ENCODE results near the gene MELTF. TPM values are rescaled to one million over a fixed set of nuclear protein-coding genes. Genes with fewer than 3 reads are reported as not detected.

The MELTF gene
- total RNA-seq, 2 experiments from 2014 or later = 9.6 to 14.6 TPM

- H2AFZ ChIP-seq (ENCODE audit: low read length) = no peak overlapping the region
- H3K4me2 ChIP-seq (ENCODE audit: low read length) = no peak overlapping the region
- intact Hi-C loops (cut with micrococcal nuclease; ENCODE audit: unreplicated experiment) = loop anchor here (10.0 kb wide), 1 partner anchor 507 kb away; no protein-coding TSS in a partner anchor
- POLR2A ChIA-PET = interaction anchor here (0.6 kb wide), 1 partner anchor 291 kb away, joined by 4 read pairs; no protein-coding TSS in a partner anchor
- no peak overlapping the region for H3K4me3 ChIP-seq (ENCODE audit: low read depth, low read length, poor library complexity, severe bottlenecking)
- H3K4me1 ChIP-seq (ENCODE audit: insufficient read depth, low read length, poor library complexity, severe bottlenecking) = peaks cover 15% of the 10 kb centered on the region
- no peak for DNase-seq (ENCODE audit: low spot score)
- no peaks in the 10 kb centered on the region for H3K36me3 ChIP-seq (ENCODE audit: insufficient read depth, low read length)
- no peaks in the 10 kb centered on the region; the same call in 1 of the 2 replicates for H4K20me1 ChIP-seq (ENCODE audit: insufficient read depth, low read length)
- H3K79me2 ChIP-seq (ENCODE audit: insufficient read depth, low read depth, low read length) = no peaks in the 10 kb centered on the region
- no peaks in the 10 kb centered on the region for H3K9me2 ChIP-seq (ENCODE audit: insufficient read depth, low read length)
- no peak for TF ChIP-seq CTCF (conservative IDR thresholded peaks at IDR 0.05; ENCODE audit: low read length)
- no peak for TF ChIP-seq EZH2phosphoT487 (IDR thresholded peaks at IDR 0.05; ENCODE audit: borderline replicate concordance, low read depth, low read length)
- no peaks in the 10 kb centered on the region for H3K9me3 ChIP-seq (ENCODE audit: low read length)
- no TSS peak for BruUV-seq (replicated peaks)
- CTCF ChIA-PET (ENCODE audit: unreplicated experiment) = no interaction called here
- no peak overlapping the region for H3K27ac ChIP-seq (ENCODE audit: low read depth, low read length, poor library complexity, severe bottlenecking)
Measured at GRCh38 chr3:197007296-197007940, 22.2 kb downstream of the MELTF start.

DNA sequence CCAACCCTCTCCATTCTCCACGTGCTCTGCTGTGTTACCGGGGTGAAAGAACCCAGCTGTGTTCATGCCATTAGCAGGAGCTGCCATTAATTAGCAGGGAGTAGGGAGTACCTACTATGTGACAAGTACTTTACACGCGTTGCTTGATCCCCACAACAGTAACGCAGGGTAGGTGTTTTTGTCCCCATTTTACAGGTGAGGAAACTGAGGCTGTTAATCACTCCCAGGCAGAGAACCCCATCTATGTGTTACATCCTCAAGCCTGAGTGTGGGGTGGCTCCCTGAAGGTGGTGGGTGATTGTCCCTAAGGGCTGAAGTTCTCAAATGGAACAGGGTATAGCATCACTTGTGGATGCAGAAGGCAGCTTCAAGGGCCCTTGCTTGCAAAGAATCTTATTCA is 22.8 kb downstream of the MELTF start:
- no peaks in the 10 kb centered on the region for H3K79me2 ChIP-seq (ENCODE audit: insufficient read depth, low read depth, low read length)
- H2AFZ ChIP-seq (ENCODE audit: low read length) = no peak overlapping the region
- no peaks in the 10 kb centered on the region; the same call in 1 of the 2 replicates for H4K20me1 ChIP-seq (ENCODE audit: insufficient read depth, low read length)
- H3K27ac ChIP-seq (ENCODE audit: low read depth, low read length, poor library complexity, severe bottlenecking) = no peak overlapping the region
- H3K4me3 ChIP-seq (ENCODE audit: low read depth, low read length, poor library complexity, severe bottlenecking) = no peak overlapping the region
- no peak for DNase-seq (ENCODE audit: low spot score)
- H3K9me2 ChIP-seq (ENCODE audit: insufficient read depth, low read length) = no peaks in the 10 kb centered on the region
- no TSS peak for BruUV-seq (replicated peaks)
- ChIA-PET POLR2A (interaction anchor here (0.6 kb wide), 1 partner anchor 291 kb away, joined by 4 read pairs; no protein-coding TSS in a partner anchor), CTCF (ENCODE audit: unreplicated experiment) (no interaction called here)
- H3K4me1 ChIP-seq (ENCODE audit: insufficient read depth, low read length, poor library complexity, severe bottlenecking) = peaks cover 21% of the 10 kb centered on the region
- H3K9me3 ChIP-seq (ENCODE audit: low read length) = no peaks in the 10 kb centered on the region
- no peak overlapping the region for H3K4me2 ChIP-seq (ENCODE audit: low read length)
- no peaks in the 10 kb centered on the region for H3K36me3 ChIP-seq (ENCODE audit: insufficient read depth, low read length)
- no peak for TF ChIP-seq CTCF (conservative IDR thresholded peaks at IDR 0.05; ENCODE audit: low read length)
- no peak for TF ChIP-seq EZH2phosphoT487 (IDR thresholded peaks at IDR 0.05; ENCODE audit: borderline replicate concordance, low read depth, low read length)
- intact Hi-C loops (cut with micrococcal nuclease; ENCODE audit: unreplicated experiment) = loop anchor here (10.0 kb wide), 1 partner anchor 508 kb away; no protein-coding TSS in a partner anchor

GRCh38 chr3:197006446-197006845 is 23.2 kb downstream of the MELTF start:
- no peaks in the 10 kb centered on the region for H3K9me2 ChIP-seq (ENCODE audit: insufficient read depth, low read length)
- H3K9me3 ChIP-seq (ENCODE audit: low read length) = no peaks in the 10 kb centered on the region
- no peak overlapping the region for H2AFZ ChIP-seq (ENCODE audit: low read length)
- intact Hi-C loops (cut with micrococcal nuclease; ENCODE audit: unreplicated experiment) = loop anchor here (10.0 kb wide), 1 partner anchor 508 kb away; no protein-coding TSS in a partner anchor
- no TSS peak for BruUV-seq (replicated peaks)
- H3K4me2 ChIP-seq (ENCODE audit: low read length) = no peak overlapping the region
- no peak overlapping the region for H3K4me3 ChIP-seq (ENCODE audit: low read depth, low read length, poor library complexity, severe bottlenecking)
- no peaks in the 10 kb centered on the region for H3K36me3 ChIP-seq (ENCODE audit: insufficient read depth, low read length)
- TF ChIP-seq EZH2phosphoT487 (IDR thresholded peaks at IDR 0.05; ENCODE audit: borderline replicate concordance, low read depth, low read length) = no peak
- no peak for TF ChIP-seq CTCF (conservative IDR thresholded peaks at IDR 0.05; ENCODE audit: low read length)
- POLR2A ChIA-PET = no interaction called here
- CTCF ChIA-PET (ENCODE audit: unreplicated experiment) = no interaction called here
- no peaks in the 10 kb centered on the region for H3K79me2 ChIP-seq (ENCODE audit: insufficient read depth, low read depth, low read length)
- H3K4me1 ChIP-seq (ENCODE audit: insufficient read depth, low read length, poor library complexity, severe bottlenecking) = peaks cover 25% of the 10 kb centered on the region
- no peaks in the 10 kb centered on the region; the same call in 1 of the 2 replicates for H4K20me1 ChIP-seq (ENCODE audit: insufficient read depth, low read length)
- no peak overlapping the region for H3K27ac ChIP-seq (ENCODE audit: low read depth, low read length, poor library complexity, severe bottlenecking)
- no peak for DNase-seq (ENCODE audit: low spot score)

Measured in OCI-LY7 (cell line).